ENCODE data around the gene MACROD2. TPM values are rescaled to one million over a fixed set of nuclear protein-coding genes. Genes with fewer than 3 reads are reported as not detected.

The MACROD2 gene
- total and polyA plus RNA-seq, 2 of the 4 experiments (the other 2 are of a cell fraction) = not detected

- Histone ChIP-seq H2BK20ac (ENCODE audit: low read depth, low read length) (no peak overlapping the region), H2AFZ (replicated peaks; ENCODE audit: low read length, poor library complexity) (no peak overlapping the region), H3K4me1 (ENCODE audit: control insufficient read depth, insufficient read depth, low read length) (no peaks in the 10 kb centered on the region), H3K9me3 (ENCODE audit: control insufficient read depth, insufficient read depth, low read length) (no peaks in the 10 kb centered on the region), H3K79me1 (ENCODE audit: low read depth in 1 of 2, low read length in 2 of 2) (no peaks in the 10 kb centered on the region), H2AK9ac (replicated peaks; ENCODE audit: low read depth, low read length, poor library complexity) (no peak overlapping the region), H4K5ac (ENCODE audit: low read depth, low read length) (no peak overlapping the region), H2AK5ac (ENCODE audit: low read depth, low read length) (no peak overlapping the region), H3K18ac (ENCODE audit: low read depth, low read length) (no peak overlapping the region), H3K9me1 (ENCODE audit: insufficient read depth, low read length) (no peaks in the 10 kb centered on the region), H3K9ac (ENCODE audit: low read depth, low read length) (no peak overlapping the region), H3K4me2 (ENCODE audit: low read depth, low read length) (no peak overlapping the region), H3K4me3 (ENCODE audit: insufficient read depth, low read depth, low read length) (no peak overlapping the region), H3K27me3 (ENCODE audit: control insufficient read depth, insufficient read depth, low read length) (no peaks in the 10 kb centered on the region), H3K56ac (ENCODE audit: extremely low read depth, insufficient read depth, low read length) (no peak overlapping the region), H3K36me3 (ENCODE audit: control insufficient read depth, insufficient read depth, low read length) (no peaks in the 10 kb centered on the region), H3K4ac (ENCODE audit: low read depth, low read length) (no peak overlapping the region), H3K27ac (ENCODE audit: insufficient read depth, low read length) (no peak overlapping the region), H4K8ac (ENCODE audit: low read depth in 2 of 2, low read length in 2 of 2) (no peak overlapping the region), H4K91ac (ENCODE audit: insufficient read depth, low read depth, low read length) (no peak overlapping the region), H2BK120ac (ENCODE audit: low read depth, low read length) (no peak overlapping the region), H2BK15ac (ENCODE audit: low read depth, low read length) (no peak overlapping the region), H3K14ac (replicated peaks; ENCODE audit: low read depth, low read length) (no peak overlapping the region), H3K23ac (ENCODE audit: low read depth, low read length) (no peak overlapping the region), H2BK5ac (ENCODE audit: low read depth, low read length, poor library complexity, severe bottlenecking) (no peak overlapping the region), H4K20me1 (ENCODE audit: insufficient read depth, low read length) (no peaks in the 10 kb centered on the region)
- no TSS peak for BruUV-seq (replicated peaks)
- POLR2A ChIA-PET (ENCODE audit: unreplicated experiment) = no interaction called here
- no CpG with 5 or more reads among the region's 1 CpG for WGBS, 2 experiments (ENCODE audit: extremely low coverage in 2 of 2, insufficient read length in 1 of 2)
- no peak for ATAC-seq (ENCODE audit: low read depth)
- TF ChIP-seq CEBPB (IDR thresholded peaks at IDR 0.05; ENCODE audit: low read depth, low read length) = no peak
- in situ Hi-C loops (cut with MboI; ENCODE audit: low sequenced_read_pairs) = no loop called here
- dilution Hi-C loops (cut with HindIII; ENCODE audit: low sequenced_read_pairs, unreplicated experiment) = no loop called here
- DNase-seq = peak; percentile 4
- CTCF ChIA-PET = no interaction called here
- intact Hi-C loops (cut with micrococcal nuclease) = no loop called here
Observed at GRCh38 chr20:14583413-14583812, 588.1 kb downstream of the MACROD2 start.

Measured in IMR-90 (cell line).